HEK293 (cell line): Measurements from ENCODE around the gene ZNF428.

Source experiments
- CTCF ChIA-PET: fragments of 350-600 bp; formaldehyde crosslinking; extraction: SDS; loops from one replicate; lab custom pipeline; 2021; ENCODE audit warnings: antibody characterized with exemption; lab: Yijun Ruan, JAX
- POLR2A ChIA-PET: fragments of 300-600 bp; formaldehyde crosslinking; extraction: SDS; loops from one replicate; lab custom pipeline; 2020; ENCODE audit warnings: antibody characterized with exemption, inconsistent platforms; lab: Yijun Ruan, JAX
- H3K27ac ChIP-seq: fragments of 200-500 bp; sonication (Bioruptor generic); 2 replicates; pipeline ENCODE4 v1.5.1; 2014; ENCODE audit warnings: low read depth, low read length, control low read depth, inconsistent platforms; ENCODE audit errors: extremely low read depth
- H3K36me3 ChIP-seq, 2 experiments: fragments of 200-500 bp in 1 of 2; sonication (Bioruptor generic) in 1 of 2; 1 replicate in 1 of 2; 2 replicates in 1 of 2; pipeline ENCODE4 v1.5.1; 2014 to 2017; ENCODE audit warnings: inconsistent platforms in 2 of 2, low read length in 2 of 2; ENCODE audit not compliant: control insufficient read depth in 2 of 2, insufficient read depth in 1 of 2
- H3K4me1 ChIP-seq: fragments of 200-500 bp; sonication (Bioruptor generic); 2 replicates; pipeline ENCODE4 v1.5.1; 2014; ENCODE audit warnings: mild to moderate bottlenecking, low read length, inconsistent platforms; ENCODE audit not compliant: control insufficient read depth, insufficient read depth
- H3K4me3 ChIP-seq: 2 replicates; pipeline ENCODE4 v1.5.1; 2011; ENCODE audit warnings: low read depth, mild to moderate bottlenecking, control low read depth, low read length, moderate library complexity
- H3K9me3 ChIP-seq: fragments of 200-500 bp; sonication (Bioruptor generic); 2 replicates; pipeline ENCODE4 v1.5.1; 2014; ENCODE audit warnings: low read depth, low read length, inconsistent platforms; ENCODE audit not compliant: control insufficient read depth, insufficient read depth
- EGR2 ChIP-seq: fragments of 450-650 bp; formaldehyde crosslinking; IDR thresholded peaks from 2 replicates; pipeline ENCODE4 v1.5.1; 2016; ENCODE audit warnings: low read depth, missing biosample characterization, missing genetic modification characterization
- ELK4 ChIP-seq: IDR thresholded peaks from 2 replicates; pipeline ENCODE4 v1.6.1; 2011; ENCODE audit warnings: mild to moderate bottlenecking, low read depth, low read length, borderline replicate concordance
- TSHZ1 ChIP-seq: fragments of 450-650 bp; formaldehyde crosslinking; IDR thresholded peaks from 2 replicates; pipeline ENCODE4 v1.5.1; 2016; ENCODE audit warnings: missing biosample characterization, missing genetic modification characterization, borderline replicate concordance
- ZBTB6 ChIP-seq: fragments of 450-650 bp; formaldehyde crosslinking; IDR thresholded peaks from 2 replicates; pipeline ENCODE4 v1.5.1; 2017; ENCODE audit warnings: missing biosample characterization, missing genetic modification characterization
- ZFHX2 ChIP-seq: fragments of 450-650 bp; formaldehyde crosslinking; conservative IDR thresholded peaks from 2 replicates; pipeline ENCODE4 v1.5.1; 2016; ENCODE audit warnings: missing biosample characterization, missing genetic modification characterization
- ZNF121 ChIP-seq: fragments of 450-650 bp; formaldehyde crosslinking; IDR thresholded peaks from 2 replicates; pipeline ENCODE4 v1.5.1; 2016; ENCODE audit warnings: missing biosample characterization, missing genetic modification characterization
- ZNF140 ChIP-seq: fragments of 450-650 bp; formaldehyde crosslinking; IDR thresholded peaks from 2 replicates; pipeline ENCODE4 v1.5.1; 2016; ENCODE audit warnings: missing biosample characterization, missing genetic modification characterization
- ZNF175 ChIP-seq: fragments of 450-650 bp; formaldehyde crosslinking; IDR thresholded peaks from 2 replicates; pipeline ENCODE4 v1.5.1; 2016; ENCODE audit warnings: missing biosample characterization, missing genetic modification characterization
- ZNF514 ChIP-seq: fragments of 450-650 bp; formaldehyde crosslinking; IDR thresholded peaks from 2 replicates; pipeline ENCODE4 v1.5.1; 2016; ENCODE audit warnings: missing biosample characterization, missing genetic modification characterization
- ZNF561 ChIP-seq: fragments of 450-650 bp; IDR thresholded peaks from 2 replicates; pipeline ENCODE4 v1.5.1; 2018; ENCODE audit warnings: missing biosample characterization, missing genetic modification characterization, borderline replicate concordance
- ZNF76 ChIP-seq: fragments of 450-650 bp; formaldehyde crosslinking; IDR thresholded peaks from 2 replicates; pipeline ENCODE4; 2016; ENCODE audit warnings: low read depth, missing biosample characterization, missing genetic modification characterization, borderline replicate concordance
- ZSCAN30 ChIP-seq: fragments of 450-650 bp; IDR thresholded peaks from 2 replicates; pipeline ENCODE4 v1.5.1; 2018; ENCODE audit warnings: missing biosample characterization, mild to moderate bottlenecking, missing genetic modification characterization, moderate library complexity
- ZSCAN4 ChIP-seq: fragments of 450-650 bp; formaldehyde crosslinking; IDR thresholded peaks from 2 replicates; pipeline ENCODE4 v1.5.1; 2017; ENCODE audit warnings: missing biosample characterization, missing genetic modification characterization
- ZSCAN5A ChIP-seq: fragments of 450-650 bp; formaldehyde crosslinking; IDR thresholded peaks from 2 replicates; pipeline ENCODE4 v1.5.1; 2016; ENCODE audit warnings: missing biosample characterization, missing genetic modification characterization

ZNF428 gene

DNA sequence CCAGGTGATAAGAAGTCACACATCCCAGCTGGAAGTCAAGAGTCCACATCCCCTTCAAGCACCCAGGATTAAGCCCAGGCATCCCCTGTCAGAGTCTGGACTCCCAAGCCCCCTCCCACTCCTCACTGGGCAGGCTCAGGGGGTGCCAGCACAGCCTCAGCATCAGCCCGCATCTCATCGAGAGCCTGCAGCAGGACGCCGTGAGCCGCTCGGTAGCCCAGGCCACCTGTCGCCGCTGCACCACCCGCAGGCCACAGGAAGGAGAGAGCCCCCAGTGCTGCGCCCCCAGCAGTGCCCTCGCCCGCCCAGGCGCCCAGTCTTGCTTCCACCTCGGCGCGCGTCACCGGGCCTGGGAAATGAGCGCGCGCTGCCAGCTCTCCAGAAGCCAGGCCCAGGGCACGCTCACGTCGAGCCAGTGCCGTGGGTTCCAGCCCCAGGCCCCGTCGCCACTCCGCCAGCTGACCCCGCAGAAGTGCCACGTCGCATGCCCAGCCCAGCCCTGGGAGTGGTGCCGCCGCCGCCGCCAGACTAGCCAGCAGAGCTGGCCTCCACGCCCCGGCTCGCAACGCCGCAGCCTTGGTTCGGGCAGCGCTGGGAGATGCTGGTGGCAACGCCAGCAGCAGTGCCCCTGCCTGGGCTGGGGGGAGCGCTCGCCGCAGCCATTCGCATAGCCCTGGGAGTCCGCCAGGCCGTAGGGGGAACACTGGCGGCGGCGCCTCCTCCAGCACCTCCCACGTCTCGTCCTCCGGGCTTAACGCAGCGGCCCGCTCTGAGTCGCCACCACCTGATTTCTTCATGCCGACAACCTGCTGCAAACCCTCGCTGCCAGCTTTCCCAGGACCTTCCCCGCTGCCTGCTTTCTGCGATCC lies 27.3 kb downstream of the ZNF428 start (continued):
- TF ChIP-seq ELK4 (no peak), ZSCAN5A (tag by site-specific recombination) (no peak), ZNF514 (no peak), TSHZ1 (tag by site-specific recombination) (no peak), ZBTB6 (tag by site-specific recombination) (no peak), ZNF76 (no peak), ZNF140 (no peak)

GRCh38 chr19:43589678-43590077 lies 29.8 kb downstream of the ZNF428 start:
- Histone ChIP-seq H3K4me3 (no peak overlapping the region), H3K4me1 (peaks cover 4% of the 10 kb centered on the region; the same call in 1 of the 2 replicates), H3K36me3 (peaks cover 55 to 71% of the 10 kb centered on the region in 2 experiments), H3K9me3 (no peaks in the 10 kb centered on the region), H3K27ac (no peak overlapping the region)
- ChIA-PET POLR2A (interaction anchor here (1.9 kb wide), 1 partner anchor 79 kb away, joined by 5 read pairs; no protein-coding TSS in a partner anchor), CTCF (no interaction called here)
- TF ChIP-seq ZNF121 (tag by site-specific recombination) = 0 out of 2 replicates have a peak, but pooled peaks have one; percentile 12
- TF ChIP-seq ZNF561 (tag by site-specific recombination) = no peak
- TF ChIP-seq, all 188 proteins: peak for 1

DNA sequence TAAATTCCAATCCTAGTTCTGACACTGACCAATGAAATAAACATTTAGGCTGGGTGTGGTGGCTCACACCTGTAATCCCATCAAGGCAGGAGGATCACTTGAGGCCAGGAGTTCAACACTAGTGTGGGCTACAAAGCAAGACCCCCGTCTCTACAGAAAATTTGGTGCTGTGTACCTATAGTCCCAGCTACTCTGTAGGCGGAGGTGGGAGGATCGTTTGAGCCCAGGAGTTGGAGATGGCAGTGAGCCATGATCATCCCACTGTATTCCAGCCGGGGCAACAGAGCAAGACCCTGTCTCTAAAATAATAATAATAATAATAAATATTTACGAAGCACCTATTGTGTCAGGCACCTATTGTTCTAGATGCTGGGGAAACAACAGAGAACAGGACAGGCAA lies 30.2 kb downstream of the ZNF428 start:
- Histone ChIP-seq H3K27ac (no peak overlapping the region), H3K9me3 (no peaks in the 10 kb centered on the region), H3K4me1 (peaks cover 4% of the 10 kb centered on the region; the same call in 1 of the 2 replicates), H3K36me3 (peaks cover 54 to 68% of the 10 kb centered on the region in 2 experiments), H3K4me3 (no peak overlapping the region)
- ChIA-PET POLR2A (interaction anchor here (1.9 kb wide), 1 partner anchor 79 kb away, joined by 5 read pairs; no protein-coding TSS in a partner anchor), CTCF (interaction anchor here (0.6 to 1.8 kb wide), 4 partner anchors 34 to 987 kb away, joined by 3 to 11 read pairs (median 4); no protein-coding TSS in a partner anchor)
- TF ChIP-seq EGR2 (peak; percentile 30; the same call in 1 of the 2 replicates), ZNF121 (tag by site-specific recombination) (peak; percentile 88), ZFHX2 (tag by site-specific recombination) (peak; percentile 54), ZBTB6 (tag by site-specific recombination) (no peak), ZSCAN4 (tag by site-specific recombination) (no peak), ZNF175 (tag by site-specific recombination) (no peak), ZSCAN30 (no peak)
